CD4-positive, alpha-beta T cell treated with Interleukin-6 for 4 hours (primary cell): ENCODE results near the gene RRP1B.
"Not testable (repeated sequence)": the region's sequence is repeated elsewhere in the genome, so short reads cannot be mapped to it uniquely, and the experiment has no call there.

ENCODE experiments used
- DNase-seq: peaks from one replicate; pipeline ENCODE4 v3.0.0-alpha.2; 2020; ENCODE audit warnings: mixed read lengths

The RRP1B gene

DNA sequence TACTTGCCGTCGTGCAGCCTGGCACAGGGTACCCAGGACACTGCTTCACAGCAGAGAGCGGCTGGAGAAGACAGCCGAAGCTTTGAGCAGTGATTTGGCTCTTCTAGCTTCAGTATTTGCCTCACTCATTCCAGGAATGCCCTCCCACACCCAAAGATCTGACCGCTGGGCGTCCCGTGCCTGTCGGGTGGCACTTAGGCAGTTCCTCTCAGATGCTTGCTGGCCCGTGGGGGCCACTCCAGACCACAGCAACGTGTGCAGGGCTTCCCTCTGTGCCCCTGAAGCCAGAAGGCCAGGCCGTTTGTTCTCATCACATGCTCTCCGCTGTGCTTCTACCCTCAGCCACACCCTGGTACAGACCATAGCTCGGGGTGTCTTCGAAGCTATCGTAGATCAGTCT lies 17.0 kb downstream of the RRP1B start:
- DNase-seq: no peak

GRCh38 chr21:43679951-43680350 lies 20.6 kb downstream of the RRP1B start:
- DNase-seq: no peak

- not testable (repeated sequence) for DNase-seq
Measured at GRCh38 chr21:43680421-43680820, 21.1 kb downstream of the RRP1B start.

DNA sequence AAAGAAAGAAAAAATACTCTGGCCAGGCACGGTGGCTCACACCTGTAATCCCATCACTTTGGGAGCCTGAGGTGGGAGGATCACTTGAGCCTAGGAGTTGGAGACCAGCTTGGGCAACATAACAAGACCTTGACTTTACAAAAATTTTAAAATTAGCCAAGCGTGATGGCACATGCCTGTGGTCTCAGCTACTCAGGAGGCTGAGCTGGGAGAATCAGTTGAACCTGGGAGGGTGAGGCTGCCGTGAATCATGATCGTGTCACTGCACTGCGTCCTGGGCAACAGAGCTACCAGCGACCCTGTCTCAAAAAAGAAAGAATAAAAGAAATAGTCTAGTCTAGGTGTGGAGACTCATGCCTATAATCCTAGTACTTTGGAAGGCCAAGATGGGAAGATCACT lies 22.3 kb downstream of the RRP1B start:
- no peak for DNase-seq

DNA sequence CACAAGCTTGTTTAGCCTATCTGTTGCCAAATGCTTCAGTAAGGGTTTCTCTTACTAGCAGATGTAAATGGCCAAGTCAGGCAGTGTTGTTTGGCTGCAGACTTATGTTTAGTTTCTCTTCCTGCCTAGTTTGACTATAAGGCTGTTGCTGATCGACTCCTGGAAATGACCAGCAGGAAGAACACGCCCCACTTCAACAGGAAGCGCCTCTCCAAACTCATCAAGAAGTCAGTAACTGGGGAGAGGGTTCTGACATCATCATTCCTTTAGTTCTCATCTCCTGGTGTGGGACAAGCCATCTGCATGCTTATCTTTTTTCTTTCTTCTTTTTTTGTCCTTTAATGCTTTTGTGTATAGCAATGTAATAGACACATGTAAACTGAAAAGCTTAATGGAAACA lies 25.1 kb downstream of the RRP1B start:
- no peak for DNase-seq

DNA sequence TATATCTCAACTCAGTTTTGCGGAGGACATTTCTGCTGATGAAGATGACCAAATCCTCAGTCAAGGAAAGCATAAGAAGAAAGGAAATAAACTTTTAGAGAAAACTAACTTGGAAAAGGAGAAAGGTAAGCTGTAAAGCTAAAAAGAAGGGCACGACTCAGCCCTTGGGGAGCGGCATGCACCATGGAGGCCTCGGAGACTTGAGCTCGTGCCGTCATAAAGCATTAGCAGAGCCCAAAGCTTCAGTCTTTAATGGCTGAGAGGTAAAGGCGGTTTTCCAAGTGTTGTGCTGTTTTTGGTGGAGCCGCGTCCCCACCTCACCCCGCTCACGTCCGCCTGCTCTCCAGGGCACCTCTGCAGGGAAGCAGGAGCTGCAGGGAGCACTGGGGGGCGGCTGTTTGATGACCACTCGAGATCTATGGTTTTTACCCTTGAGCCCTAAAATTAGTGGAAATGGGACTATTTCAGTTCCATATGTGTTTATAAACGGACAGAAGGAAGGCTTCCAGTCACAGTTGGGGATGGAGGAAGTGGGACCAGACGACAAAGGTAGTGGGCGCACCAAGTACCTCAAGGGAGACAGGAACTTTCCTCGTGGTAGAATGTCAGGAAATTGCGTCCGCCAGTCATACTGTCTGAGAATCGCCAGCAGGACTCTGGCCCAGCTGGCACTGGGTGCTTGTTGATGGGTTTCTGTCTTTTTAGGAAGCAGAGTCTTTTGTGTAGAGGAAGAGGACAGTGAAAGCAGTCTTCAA lies 27.6 kb downstream of the RRP1B start:
- no peak for DNase-seq

DNA sequence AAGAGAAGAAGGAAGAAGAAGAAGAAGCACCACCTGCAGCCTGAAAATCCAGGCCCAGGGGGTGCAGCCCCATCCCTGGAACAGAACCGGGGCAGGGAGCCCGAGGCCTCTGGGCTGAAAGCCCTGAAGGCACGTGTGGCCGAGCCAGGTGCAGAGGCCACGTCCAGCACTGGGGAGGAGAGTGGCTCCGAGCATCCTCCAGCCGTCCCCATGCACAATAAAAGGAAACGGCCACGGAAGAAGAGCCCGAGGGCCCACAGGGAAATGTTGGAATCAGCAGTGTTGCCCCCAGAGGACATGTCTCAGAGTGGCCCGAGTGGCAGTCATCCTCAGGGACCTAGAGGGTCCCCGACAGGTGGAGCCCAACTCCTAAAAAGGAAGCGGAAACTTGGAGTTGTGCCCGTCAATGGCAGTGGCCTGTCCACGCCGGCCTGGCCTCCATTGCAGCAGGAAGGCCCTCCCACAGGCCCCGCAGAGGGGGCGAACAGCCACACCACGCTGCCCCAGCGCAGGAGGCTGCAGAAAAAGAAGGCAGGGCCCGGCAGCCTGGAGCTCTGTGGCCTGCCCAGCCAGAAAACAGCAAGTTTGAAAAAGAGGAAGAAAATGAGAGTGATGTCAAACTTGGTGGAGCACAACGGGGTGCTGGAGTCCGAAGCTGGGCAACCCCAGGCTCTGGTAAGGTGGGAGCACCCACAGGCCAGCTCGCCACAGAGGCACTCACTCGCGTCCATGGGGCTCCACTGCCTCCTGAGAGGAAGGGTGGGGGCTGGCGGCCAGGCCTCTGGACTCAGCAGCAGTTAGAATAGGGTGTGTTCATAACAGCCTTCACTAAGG lies 28.4 kb downstream of the RRP1B start:
- no peak for DNase-seq

DNA sequence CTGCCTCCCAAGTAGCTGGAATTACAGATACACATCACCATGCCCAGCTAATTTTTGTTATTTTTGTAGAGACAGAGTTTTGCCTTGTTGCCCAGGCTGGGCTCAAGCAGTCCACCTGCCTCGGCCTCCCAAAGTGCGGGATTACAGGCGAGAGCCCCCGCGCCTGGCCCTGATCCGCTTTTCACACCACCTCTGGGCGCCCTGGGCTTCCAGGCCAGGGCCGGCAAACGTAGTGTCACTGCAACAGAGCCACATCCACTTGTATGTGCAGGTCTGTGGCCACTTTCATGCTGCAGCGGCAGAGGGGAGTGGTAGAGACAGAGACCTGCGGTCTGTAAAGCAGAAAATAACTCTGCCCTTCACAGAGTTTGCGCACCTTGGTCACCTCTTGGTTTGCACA lies 29.5 kb downstream of the RRP1B start:
- no peak for DNase-seq

- no peak for DNase-seq
Measured at GRCh38 chr21:43689556-43690337, 30.4 kb downstream of the RRP1B start.

DNA sequence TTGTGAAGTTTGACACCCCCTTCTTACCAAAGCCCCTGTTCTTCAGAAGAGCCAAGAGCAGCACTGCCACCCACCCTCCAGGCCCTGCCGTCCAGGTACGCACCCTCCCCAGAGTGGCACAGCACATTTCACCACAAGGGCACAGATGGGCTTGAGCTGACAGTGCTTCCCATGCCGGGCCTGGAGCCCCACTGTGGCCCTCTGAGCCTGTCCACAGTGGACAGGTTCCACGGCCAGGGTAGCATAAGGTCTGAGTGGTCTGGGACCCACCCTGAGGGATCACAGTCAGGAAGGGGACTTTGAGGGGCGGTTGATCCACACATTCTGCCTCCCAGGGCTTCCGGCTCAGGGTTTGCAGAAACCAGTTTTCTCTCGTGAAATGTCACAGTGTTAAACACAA lies 31.0 kb downstream of the RRP1B start:
- DNase-seq: no peak

DNA sequence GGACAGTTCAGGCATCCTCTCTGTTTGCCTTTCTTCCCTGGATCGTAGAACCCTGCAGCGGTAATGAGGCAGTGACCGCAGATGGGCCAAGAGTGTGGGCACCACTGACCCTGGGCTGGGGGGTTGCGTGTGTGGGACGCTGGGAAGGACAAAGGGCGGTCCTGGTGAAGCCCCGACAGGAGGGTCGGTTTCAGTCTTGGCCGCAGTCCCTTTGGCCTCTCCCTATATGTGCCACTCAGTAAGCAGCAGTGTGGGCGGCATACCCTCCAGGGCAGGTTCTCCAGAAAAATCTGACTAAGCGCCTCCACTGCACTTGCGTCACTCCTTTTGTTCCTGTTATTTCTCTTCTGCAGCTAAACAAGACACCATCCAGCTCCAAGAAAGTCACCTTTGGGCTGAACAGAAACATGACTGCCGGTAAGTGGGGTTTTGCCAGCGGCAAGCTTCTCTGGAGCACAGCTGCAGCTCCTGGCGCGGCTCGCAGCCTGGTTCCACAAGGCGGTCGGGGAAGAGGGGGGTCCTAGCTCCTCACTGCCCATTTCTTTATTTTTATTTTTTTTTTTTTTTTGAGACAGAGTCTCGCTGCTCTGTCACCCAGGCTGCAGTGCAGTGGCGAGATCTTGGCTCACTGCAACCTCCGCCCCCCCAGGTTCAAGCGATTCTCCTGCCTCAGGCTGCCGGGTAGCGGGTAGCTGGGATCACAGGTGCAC lies 31.9 kb downstream of the RRP1B start:
- no peak for DNase-seq

GRCh38 chr21:43691801-43692200 lies 32.4 kb downstream of the RRP1B start:
- no peak for DNase-seq

GRCh38 chr21:43692949-43693348 lies 33.6 kb downstream of the RRP1B start:
- DNase-seq: no peak

DNA sequence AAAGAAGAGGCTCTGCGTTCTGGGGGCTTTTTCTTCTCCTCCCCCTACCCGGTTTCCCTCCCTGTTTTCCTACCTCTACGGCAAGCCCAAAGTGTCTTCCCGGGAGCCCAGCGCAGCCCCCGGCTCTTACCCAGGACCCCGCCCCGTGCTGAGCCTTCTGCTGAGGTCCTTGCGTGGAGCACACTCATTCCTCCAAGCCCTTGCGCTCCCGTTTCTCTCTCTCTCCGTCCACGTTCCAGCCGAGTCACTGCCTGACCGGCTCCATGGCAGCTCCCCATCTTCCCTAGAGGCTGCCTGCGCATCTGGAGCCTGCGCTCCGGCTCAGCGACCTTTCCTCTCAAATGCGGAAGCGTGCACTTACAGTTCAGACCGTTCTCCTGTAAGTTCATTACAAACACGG lies 34.6 kb downstream of the RRP1B start:
- no peak for DNase-seq

DNA sequence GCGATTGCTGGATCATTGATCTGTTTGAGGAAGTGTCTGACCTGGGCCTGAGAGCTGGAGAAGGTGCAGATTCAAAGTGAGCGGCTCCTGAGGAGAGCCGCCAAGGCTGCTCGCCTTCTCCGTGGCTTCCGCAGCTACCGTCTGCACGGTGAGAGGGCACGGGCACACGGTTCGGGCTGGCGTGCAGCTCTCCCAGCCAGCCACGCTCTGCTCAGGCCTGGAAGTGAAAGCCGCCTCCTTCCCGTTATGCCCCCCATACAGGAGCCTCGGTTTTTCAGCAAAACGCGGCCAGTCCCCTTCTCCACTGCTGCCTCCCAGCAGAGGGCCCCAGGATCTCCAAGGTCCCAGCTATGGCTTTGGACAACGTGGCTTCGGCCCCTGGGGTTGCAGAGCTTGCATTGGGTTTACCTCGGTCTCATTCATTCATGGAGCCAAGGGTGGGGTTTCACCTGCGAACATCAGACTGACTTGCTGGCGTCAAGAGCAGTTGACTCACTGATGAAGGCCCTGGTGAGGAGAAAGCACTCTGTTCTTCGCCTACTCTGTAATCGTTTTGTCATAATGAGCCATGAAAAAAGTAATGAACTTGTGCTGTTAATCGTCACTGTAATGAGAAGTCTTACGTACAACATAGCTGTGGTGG lies 35.2 kb downstream of the RRP1B start:
- DNase-seq: no peak

- no peak for DNase-seq
Measured at GRCh38 chr21:43696214-43696613, 36.9 kb downstream of the RRP1B start.

DNA sequence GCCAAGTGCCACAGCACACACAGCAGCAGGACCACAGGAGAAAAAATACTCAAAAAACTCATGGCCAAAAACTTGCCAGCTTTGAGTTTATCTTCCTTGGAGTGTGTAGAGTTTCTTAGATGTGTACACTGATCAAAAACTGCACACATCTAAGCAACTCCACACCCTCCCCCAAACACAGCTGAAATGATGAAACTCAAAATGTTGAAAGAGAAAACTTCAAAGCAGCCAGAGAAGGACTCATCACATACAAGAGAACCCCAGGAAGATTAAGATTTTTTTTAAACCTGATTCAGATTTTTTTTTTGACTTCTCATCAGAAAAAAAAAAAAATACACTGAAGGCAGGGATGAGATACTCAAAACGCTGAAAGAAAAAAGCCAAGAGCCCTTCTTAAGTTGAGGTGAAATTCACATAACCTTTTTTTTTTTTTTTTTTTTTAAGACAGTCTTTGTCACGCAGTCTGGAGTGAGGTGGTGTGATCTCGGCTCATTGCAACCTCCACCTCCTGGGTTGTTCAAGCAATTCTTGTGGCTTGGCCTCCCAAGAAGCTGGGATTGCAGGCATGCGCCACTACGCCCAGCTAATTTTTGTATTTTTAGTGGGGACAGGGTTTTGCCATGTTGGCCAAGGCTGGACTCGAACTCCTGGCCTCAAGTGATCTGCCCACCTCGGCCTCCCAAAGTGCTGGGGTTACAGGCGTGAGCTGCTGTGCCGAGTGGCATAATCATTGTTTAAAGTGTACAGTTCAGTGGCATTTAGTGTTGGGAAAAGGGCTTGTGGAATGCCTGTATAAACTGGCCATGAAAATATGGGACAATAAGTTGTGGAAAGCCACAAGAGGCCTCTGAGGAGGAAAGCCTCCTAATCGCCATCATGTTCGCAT lies 38.6 kb downstream of the RRP1B start:
- DNase-seq: peak; percentile 27

GRCh38 chr21:43699492-43699777 lies 40.1 kb downstream of the RRP1B start:
- DNase-seq: not testable (repeated sequence)

- no peak for DNase-seq
Measured at GRCh38 chr21:43699933-43700599, 40.7 kb downstream of the RRP1B start.

GRCh38 chr21:43701936-43702784 lies 42.8 kb downstream of the RRP1B start:
- no peak for DNase-seq
